Transverse colon (tissue), 4 donors: ENCODE measurements around the gene MOCS1.

Experiments
- EP300 ChIP-seq: sonication (generic); formaldehyde crosslinking; IDR thresholded peaks from one replicate; pipeline ENCODE4 v1.6.1; 2017; ENCODE audit warnings: antibody characterized with exemption, low read depth
- POLR2A ChIP-seq: fragments of 450-650 bp; IDR thresholded peaks from one replicate; pipeline ENCODE4 v1.6.1; 2016; ENCODE audit warnings: antibody characterized with exemption, mild to moderate bottlenecking, moderate library complexity
- POLR2AphosphoS5 ChIP-seq, 3 donors: sonication (generic); formaldehyde crosslinking; IDR thresholded peaks; one replicate each; pipeline ENCODE4 v1.6.1; 2016; ENCODE audit warnings: antibody characterized with exemption in 3 of 3
- TF ChIP-seq, protein P1 (sequence below), 5 experiments: fragments of 200-600 bp in 3 of 5; fragments of 450-650 bp in 2 of 5; sonication (generic) in 3 of 5; IDR thresholded peaks; 1 replicate in 2 of 5; 2 replicates in 3 of 5; pipeline ENCODE4 v1.5.1; 2016 to 2017; ENCODE audit warnings: antibody characterized with exemption in 5 of 5, inconsistent platforms in 3 of 5, mild to moderate bottlenecking in 2 of 5, moderate library complexity in 1 of 5

DNA sequence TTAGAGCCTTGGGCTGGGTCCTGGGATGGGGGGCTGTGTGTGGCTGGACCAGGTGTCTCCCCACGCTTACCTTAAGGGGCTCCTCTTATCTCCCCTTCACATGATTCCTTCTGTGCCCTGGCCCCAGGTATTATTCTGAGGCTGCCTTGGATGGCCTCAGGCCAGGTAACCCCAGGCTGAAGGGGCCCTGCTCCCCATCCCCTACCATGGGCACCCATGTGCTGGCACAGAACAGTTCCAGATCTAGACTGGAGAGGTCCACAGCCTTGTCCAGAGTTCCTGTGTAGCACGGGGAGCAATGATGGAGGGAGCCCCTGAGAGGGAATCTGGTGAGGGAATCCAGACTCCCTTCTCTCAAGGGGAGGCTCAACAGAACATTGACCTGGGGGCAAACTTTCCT, 32.1 kb downstream of the MOCS1 start:
- TF ChIP-seq, protein P1, sequence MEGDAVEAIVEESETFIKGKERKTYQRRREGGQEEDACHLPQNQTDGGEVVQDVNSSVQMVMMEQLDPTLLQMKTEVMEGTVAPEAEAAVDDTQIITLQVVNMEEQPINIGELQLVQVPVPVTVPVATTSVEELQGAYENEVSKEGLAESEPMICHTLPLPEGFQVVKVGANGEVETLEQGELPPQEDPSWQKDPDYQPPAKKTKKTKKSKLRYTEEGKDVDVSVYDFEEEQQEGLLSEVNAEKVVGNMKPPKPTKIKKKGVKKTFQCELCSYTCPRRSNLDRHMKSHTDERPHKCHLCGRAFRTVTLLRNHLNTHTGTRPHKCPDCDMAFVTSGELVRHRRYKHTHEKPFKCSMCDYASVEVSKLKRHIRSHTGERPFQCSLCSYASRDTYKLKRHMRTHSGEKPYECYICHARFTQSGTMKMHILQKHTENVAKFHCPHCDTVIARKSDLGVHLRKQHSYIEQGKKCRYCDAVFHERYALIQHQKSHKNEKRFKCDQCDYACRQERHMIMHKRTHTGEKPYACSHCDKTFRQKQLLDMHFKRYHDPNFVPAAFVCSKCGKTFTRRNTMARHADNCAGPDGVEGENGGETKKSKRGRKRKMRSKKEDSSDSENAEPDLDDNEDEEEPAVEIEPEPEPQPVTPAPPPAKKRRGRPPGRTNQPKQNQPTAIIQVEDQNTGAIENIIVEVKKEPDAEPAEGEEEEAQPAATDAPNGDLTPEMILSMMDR (IDR thresholded peaks at IDR 0.05) = no peak
- TF ChIP-seq POLR2A (no peak), POLR2AphosphoS5 (IDR thresholded peaks at IDR 0.05) (no peak), EP300 (no peak)
